Measurements from ENCODE around the gene GSTP1.
A peak's percentile ranks its signal among the peaks of the same experiment; 100 is the strongest.
"Not testable (repeated sequence)": the region's sequence is repeated elsewhere in the genome, so short reads cannot be mapped to it uniquely, and the experiment has no call there.

Gene GSTP1

DNA sequence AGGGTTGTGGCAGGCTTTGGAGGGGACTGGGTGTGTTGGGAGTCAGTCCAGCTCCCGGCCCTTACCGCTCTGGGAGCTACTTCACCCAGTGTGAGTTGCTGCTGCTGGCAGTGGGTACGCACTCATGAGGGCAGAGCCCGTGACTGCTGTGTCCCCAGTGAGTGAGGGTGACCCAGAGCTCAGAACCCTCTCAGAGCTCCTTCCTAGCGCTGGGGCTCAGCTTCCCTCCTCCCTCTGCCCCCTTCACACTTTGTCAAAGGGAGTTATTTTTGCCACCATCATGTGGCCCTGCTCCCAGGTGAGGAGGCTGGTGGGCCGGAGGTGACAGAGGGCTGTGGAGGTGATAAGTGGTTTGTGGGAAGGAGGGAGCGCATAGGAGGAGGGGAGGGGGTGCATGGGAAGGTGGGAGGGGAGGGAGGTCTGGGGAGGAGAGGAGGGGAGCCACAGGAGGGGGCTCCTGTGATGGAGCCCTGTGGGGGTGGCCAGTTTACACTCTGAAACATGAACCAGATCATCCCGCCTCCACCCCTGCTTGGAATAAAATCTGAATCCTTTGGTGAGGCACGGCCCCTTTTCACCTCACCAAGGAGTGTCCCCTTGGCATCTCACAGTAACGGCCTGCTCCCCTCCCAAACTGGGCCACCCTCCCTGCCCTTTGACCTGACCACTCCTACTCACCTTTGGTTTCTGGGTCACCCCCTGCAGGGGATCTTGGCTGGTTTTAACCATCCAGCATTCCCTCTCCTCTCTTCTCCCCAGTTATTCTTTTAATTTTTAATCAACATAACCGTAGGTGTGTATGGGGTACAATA is 33.0 kb downstream of the GSTP1 start:
- DNase-seq = no peak

DNA sequence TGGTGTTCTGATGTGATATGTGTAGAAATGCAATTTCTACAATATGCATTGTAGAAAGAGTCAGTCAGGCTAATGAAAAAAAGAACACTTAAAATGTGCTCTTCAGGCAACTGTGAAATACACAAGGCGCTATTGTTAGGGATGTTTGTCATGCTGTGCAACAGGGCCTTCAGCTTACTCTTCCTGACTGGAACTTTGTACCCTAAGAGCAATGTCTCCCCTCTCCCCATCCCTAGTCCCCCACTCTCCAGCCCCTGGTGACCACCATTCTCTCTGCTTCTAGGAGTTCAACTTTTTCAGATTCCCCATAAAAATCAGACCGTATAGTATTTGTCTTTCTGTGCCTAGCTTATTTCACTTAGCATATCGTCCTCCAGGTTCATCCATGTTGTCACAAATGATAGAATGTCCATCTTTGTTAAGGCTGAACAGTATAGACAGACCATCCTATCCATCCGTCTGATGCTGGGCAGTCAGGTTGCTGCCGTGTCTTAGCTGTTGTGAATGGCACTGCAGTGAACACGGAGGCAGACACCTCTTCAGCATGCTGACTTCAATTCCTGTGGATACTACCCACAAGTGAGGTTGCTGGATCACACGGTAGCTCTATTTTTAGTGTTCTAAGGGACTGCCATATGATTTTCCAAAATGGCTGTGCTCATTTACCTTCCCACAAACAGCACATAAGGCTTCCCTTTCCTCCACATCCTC is 33.8 kb downstream of the GSTP1 start:
- DNase-seq = no peak

DNA sequence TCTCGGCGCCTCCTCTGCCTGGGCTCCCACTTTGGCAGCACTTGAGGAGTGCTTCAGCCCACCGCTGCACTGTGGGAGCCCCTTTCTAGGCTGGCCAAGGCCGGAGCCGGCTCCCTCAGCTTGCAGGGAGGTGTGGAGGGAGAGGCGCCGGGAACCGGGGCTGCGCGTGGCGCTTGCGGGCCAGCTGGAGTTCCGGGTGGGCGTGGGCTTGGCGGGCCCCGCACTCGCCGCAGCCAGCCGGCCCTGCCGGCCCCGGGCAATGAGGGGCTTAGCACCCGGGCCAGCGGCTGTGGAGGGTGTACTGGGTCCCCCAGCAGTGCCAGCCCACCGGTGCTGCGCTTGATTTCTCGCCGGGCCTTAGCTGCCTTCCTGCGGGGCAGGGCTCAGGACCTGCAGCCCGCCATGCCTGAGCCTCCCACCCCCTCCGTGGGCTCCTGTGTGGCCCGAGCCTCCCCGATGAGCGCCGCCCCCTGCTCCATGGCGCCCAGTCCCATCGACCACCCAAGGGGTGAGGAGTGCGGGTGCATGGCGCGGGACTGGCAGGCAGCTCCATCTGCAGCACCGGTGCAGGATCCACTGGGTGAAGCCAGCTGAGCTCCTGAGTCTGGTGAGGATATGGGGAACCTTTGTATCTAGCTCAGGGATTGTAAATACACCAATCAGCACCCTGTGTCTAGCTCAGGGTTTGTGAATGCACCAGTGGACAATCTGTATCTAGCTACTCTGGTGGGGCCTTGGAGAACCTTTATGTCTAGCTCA is 35.5 kb downstream of the GSTP1 start:
- not testable (repeated sequence) for DNase-seq

DNA sequence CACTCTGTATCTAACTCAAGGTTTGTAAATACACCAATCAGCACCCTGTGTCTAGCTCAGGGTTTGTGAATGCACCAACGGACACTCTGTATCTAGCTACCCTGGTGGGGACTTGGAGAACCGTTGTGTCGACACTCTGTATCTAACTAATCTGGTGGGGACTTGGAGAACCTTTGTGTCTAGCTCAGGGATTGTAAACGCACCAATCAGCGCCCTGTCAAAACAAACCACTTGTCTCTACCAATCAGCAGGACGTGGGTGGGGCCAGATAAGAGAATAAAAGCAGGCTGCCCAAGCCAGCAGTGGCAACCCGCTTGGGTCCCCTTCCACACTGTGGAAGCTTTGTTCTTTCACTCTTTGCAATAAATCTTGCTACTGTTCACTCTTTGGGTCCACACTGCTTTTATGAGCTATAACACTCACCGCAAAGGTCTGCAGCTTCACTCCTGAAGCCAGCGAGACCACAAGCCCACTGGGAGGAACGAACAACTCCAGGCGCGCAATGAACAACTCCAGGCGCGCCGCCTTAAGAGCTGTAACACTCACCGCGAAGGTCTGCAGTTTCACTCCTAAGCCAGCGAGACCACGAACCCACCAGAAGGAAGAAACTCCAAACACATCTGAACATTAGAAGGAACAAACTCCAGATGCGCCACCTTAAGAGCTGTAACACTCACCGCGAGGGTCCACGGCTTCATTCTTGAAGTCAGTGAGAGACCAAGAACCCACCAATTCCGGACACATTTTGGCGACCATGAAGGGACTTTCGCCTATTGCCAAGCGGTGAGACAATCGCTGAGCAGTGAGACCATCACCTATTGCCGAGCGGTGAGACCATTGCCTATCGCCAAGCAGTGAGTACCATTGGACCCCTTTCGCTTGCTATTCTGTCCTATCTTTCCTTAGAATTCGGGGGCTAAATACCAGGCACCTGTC is 36.3 kb downstream of the GSTP1 start:
- not testable (repeated sequence) for DNase-seq

DNA sequence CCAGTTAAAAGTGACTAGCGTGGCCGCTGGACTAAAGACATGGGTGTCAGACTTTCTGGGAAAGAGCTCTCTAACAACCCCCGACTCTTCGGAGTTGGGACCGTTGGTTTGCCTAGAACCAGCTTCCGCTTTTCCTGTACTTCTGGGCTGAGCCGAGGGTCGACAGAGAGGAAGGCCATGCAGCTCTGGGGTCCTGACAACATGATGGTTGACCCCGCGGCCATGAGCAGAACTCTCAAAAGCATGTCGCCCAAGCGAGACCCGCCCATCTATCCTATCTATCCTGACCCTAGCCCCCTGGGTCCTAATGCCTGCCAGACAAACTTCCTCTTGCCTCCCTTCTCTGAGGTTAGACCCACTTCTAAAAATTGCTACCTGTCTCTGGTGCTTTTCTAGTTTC is 37.0 kb downstream of the GSTP1 start:
- not testable (repeated sequence) for DNase-seq

DNA sequence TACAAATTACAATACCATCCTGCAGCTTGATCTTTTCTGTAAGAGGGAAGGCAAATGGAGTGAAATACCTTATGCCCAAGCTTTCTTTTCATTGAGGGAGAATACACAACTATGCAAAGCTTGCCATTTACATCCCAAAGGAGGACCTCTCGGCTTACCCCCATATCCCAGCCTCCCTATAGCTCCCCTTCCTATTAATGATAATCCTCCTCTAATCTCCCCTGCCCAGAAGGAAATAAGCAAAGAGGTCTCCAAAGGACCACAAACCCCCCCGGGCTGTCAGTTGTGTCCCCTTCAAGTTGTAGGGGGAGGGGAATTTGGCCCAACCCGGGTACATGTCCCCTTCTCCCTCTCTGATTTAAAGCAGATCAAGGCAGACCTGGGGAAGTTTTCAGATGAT is 38.3 kb downstream of the GSTP1 start:
- DNase-seq = not testable (repeated sequence)

DNA sequence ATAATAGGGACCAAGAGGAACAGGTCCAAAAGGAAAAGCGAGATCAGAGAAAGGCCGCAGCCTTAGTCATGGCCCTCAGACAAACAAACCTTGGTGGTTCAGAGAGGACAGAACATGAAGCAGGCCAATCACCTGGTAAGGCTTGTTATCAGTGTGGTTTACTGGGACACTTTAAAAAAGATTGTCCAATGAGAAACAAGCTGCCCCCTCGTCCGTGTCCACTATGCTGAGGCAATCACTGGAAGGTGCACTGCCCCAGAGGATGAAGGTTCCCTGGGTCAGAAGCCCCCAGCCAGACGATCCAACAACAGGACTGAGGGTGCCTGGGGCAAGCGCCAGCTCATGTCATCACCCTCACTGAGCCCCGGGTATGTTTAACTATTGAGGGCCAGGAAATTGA is 39.3 kb downstream of the GSTP1 start:
- DNase-seq = not testable (repeated sequence)

DNA sequence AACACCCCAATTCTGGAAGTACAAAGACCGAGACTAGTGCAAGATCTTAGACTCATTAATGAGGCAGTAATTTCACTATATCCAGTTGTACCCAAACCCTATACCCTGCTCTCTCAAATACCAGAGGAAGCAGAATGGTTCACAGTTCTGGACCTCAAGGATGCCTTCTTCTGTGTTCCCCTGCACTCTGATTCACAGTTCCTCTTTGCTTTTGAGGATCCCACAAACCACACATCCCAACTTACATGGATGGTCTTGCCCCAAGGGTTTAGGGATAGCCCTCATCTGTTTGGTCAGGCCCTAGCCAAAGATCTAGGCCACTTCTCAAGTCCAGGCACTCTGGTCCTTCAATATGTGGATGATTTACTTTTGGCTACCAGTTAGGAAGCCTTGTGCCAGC is 40.2 kb downstream of the GSTP1 start:
- not testable (repeated sequence) for DNase-seq

DNA sequence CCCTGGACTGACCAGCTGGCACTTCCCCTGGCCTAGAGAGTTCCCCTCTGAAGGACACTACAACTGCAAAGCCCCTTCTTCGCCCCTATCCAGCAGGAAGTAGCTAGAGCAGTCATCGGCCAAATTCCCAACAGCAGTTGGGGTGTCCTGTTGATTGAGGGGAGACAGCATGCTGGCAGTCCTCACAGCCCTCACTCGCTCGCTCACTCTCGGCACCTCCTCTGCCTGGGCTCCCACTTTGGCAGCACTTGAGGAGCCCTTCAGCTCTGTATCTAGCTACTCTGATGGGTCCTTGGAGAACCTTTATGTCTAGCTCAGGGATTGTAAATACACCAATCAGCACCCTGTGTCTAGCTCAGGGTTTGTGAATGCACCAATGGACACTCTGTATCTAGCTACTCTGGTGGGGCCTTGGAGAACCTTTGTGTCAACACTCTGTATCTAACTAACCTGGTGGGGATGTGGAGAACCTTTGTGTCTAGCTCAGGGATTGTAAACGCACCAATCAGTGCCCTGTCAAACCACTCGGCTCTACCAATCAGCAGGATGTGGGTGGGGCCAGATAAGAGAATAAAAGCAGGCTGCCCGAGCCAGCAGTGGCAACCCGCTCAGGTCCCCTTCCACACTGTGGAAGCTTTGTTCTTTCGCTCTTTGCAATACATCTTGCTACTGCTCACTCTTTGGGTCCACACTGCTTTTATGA is 42.7 kb downstream of the GSTP1 start:
- not testable (repeated sequence) for DNase-seq

DNA sequence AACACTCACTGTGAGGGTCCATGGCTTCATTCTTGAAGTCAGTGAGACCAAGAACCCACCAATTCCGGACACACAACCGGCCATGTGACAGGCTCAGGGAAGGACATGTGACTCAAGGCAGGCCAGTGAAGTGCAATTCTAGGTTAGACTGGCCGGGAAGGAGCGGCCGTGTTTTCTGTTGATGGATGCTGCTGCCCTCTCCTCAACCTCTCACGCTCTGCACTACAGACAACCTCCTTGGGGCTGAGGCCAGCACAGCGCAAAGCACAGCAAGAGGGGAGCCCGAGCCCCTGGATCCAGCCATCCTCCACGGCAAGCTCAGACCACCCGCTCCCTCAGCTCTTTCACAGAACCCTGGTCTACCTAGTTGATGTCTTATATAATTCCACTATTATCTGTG is 43.4 kb downstream of the GSTP1 start:
- no peak for DNase-seq

DNA sequence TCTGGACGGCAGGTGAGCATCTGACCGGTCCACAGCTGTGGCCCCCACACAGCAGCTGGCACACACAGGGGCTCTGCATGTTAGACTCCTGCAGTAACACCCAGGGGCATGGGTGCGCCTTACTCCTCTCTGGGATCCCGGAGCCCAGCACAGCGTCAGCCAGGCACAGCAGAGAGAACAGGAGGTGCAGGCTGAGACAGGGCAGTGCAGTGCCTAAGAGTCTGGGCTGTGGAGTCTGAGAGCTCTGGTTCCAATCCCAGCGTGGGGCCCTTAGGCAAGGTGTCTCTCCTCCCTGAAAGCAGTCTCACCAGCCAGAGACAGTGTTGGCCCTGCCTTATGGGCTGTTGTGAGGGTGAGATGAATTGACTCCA is 43.8 kb downstream of the GSTP1 start:
- DNase-seq = no peak

DNA sequence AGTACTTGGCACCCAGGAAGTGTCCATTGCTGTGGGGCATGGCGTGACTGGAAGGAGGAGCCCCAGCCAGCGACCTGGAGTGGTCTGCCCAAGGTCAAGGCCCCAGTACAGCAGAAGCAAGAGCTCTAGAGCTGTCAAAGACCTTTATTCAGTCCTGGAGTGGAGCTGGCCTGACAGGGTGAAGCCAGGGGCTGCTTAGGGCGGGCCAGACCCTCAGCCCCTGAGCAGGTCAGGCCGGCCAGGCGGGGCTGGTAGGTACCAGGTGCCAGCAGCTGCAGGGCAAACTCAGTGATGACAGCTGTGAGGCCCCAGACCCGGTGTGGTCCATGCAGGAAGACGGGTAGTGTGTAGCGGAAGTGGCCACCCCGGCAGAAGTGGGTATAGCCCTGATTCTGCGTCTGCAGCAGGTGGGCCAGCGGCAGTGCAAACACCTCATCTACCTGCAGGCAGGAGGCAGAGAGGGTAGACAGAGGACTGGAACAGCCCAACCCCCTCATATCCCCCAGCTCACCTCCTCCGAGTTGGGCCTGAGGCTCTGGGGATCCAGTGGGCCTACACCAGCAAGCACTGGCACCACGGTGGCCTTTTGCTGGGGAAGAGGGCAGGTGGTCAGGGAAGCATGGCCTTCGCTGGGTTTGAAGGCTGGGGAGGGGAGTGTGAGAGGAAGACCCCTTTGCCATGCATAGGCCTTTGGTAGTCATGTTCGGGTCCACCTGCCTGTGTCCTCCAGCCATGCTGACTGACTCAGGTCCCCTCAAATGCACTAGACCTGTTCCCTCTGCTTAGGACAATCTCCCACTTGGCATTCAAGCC is 44.4 kb downstream of the GSTP1 start:
- no peak for DNase-seq

DNA sequence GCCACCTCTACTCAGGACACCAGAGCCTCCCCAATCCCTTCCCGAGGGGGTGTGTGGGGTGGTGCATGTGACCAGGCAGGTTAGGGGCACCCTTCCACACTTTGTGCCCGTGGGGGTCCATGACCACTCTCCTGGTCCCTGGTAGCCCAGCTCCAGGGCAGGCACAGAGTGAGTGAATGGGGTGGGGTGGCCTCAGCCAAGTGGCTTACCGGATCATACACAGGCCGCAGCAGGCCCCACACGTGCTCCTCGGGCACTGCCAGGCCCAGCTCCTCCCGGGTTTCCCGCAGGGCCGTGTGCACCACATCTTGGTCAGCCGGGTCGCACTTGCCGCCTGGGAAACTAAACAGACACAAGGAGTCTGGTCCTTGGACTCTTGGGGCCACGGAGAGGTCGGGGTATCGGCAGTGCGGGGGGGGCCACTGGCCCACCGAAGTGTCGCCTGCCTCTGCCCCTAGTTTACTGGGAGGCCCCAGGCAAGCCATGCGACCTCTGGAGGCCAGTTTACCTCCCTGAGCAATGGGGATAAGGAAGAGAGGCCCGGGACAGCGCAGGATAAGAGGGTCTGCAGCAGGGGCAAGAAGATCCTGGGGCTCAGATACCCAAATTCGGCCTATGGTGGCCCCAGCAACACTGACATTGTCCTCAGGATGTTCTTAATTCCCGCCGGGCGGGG is 45.2 kb downstream of the GSTP1 start:
- DNase-seq = no peak

DNA sequence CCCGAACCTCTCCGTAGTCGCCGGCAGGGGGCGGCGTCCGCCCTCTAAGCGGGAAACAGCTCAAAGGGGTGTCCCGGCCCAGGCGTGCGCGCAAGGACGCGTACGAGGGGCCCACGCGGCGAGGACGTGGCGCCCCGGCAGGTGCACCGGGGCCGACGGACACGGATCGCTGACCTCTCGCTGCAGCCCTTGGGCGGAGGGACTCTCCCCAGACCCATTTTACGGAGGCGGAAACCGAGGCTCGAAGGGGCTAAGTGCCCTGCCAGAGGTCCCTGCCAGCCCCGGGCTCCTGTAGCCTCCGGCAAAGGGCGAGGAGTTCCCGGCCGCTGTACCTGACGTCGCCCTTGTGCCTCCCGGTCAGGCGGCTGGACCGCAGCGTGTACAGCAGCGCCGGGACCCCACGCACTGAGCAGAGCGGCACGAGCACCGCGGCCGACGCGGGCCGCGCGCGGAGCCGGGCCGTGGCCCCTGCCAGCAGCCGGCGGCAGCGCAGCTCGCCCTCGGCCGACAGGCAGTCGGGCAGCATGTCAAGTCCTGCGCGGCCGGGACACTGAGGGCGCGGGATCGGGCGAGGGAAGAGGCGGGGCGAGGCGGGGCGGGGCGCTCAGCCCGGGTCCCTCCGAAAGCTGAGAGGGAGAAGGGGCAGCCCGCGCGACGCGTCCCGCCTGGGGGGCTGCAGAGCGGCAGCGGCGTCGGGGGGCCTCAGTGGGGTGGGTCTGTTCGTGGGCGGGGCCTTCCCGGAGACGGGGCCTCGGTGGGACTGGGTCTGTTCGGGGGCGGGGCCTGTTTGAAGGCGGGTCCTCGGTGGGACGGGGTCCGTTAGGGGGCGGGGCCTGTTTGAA is 46.0 kb downstream of the GSTP1 start, which contains the start of gene NUDT8:
TSS of gene NUDT8 (minus strand) at position 552 of the 842 bp plus-strand sequence. CDS start at position 526, 26 bp downstream.
- DNase-seq = no peak

DNA sequence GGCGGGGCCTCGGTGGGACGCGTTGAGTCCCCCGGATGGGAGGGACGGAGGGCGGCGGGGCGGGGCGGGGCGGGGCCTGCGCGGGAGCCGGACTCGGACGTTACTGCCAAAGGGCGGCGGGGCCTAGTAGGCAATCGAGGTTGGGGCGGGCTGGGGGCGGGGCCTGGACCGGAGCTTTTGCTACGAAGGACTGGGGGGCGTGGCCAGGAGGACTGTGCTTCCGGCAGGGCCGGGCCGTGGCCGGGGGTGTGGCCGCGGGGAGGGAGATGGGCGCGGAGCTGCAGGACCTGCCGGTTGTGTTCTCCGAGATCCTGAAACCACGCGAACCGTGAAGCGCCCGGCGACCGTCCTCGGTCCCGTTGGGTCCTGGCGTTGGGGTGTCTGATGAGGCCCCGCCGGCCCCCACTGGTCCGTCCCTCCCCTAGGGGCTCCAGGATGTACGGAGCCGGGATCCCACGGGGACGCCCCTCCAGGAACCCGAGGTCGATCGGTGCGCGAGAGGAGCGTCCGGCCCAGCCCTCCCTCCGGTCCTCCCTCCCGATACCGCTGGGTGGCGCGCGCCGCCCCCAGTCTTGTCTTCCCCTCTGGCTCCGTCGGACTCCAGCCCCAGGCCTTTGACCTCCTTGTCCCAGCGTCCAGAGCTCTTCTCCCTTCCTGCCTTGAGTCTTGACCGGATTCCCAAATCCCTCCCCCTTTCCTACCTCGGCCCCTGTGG is 46.8 kb downstream of the GSTP1 start:
- DNase-seq = peak; percentile 51

DNA sequence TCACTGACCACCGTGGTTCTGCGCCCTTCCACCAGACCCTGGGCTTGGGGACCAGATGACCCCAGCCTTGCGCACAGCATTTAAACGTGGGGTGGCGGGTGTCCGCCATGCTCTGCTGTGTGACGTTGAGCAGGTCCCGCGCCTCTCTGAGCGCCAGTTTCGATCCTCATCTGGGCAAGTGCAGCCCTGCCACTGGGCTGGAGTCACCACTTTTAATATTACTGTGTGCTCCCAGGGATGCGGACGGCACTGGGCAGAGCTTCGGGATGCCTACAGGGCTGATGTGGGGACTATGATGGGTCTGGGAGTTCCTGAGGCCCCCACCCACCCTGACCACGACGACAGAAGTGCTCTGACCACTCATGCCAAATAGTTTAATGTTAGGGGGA is 47.3 kb downstream of the GSTP1 start:
- no peak for DNase-seq

DNA sequence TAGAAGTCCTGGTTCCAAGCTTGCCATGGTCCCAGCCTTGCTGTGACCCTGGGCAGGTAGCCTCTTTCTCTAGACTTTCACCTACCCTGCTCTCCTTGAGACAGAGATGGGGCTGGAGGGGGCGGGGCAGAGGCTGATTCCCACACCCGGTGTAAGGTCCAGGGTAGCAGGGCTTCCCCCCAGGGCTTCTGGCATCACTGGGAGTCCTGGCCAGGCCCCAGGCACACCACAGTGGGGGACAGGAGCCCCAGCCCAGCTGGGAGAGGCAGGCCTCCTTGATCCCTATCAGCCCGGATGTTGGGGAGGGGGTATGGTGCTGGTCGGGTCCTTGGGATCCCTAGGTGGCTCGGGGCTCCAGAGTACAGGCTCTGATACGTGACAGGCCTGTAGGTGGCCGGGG is 47.8 kb downstream of the GSTP1 start:
- DNase-seq = no peak

DNA sequence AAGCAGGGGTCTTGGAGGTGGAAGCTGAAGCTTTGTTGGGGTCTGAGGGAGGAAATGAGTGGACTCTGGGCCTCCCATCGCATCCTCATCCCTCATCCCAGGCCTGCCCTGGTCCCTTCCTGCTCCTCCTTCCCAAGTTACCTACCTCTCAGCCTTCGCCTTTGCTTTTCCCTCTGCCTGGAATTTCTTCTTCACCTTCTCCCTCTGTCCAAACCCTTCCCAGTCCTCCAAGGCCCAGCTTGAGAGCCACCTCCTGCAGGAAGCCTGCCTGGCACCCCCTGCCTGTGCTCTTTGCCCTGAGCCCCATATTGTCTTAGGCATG is 48.2 kb downstream of the GSTP1 start:
- DNase-seq = no peak
